ENCODE data around the gene TLCD3B.

Gene TLCD3B

DNA sequence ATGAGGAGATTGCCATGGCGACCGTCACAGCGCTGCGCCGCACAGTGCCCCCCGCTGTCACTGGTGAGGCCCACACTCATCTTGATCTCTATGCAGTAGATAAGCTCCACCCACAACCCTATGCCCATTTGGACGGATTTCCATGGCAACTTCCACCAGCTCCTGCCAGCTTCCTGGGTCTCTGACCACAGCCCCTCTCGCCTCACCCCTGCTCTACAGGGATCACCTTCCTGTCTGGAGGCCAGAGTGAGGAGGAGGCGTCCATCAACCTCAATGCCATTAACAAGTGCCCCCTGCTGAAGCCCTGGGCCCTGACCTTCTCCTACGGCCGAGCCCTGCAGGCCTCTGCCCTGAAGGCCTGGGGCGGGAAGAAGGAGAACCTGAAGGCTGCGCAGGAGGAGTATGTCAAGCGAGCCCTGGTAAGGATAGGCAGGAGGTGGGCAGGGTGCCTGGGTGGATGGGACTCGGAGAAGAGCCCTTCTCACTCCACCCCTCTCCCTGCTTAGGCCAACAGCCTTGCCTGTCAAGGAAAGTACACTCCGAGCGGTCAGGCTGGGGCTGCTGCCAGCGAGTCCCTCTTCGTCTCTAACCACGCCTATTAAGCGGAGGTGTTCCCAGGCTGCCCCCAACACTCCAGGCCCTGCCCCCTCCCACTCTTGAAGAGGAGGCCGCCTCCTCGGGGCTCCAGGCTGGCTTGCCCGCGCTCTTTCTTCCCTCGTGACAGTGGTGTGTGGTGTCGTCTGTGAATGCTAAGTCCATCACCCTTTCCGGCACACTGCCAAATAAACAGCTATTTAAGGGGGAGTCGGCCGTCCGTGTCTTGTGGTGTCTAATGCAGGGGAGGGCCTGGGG, 38.8 kb upstream of the TLCD3B start:
- H3K4me3 ChIP-seq = no peak overlapping the region
- no peak for DNase-seq (ENCODE audit: low read depth, low spot score)
- no peak overlapping the region for H3K9ac ChIP-seq (ENCODE audit: insufficient read length)
- no peaks in the 10 kb centered on the region for H3K9me3 ChIP-seq (ENCODE audit: low read depth, low read length)
- H3K27ac ChIP-seq = no peak overlapping the region
- no peak for TF ChIP-seq EZH2 (IDR thresholded peaks at IDR 0.05)
- no peak for TF ChIP-seq FOXP2 (optimal IDR thresholded peaks at IDR 0.05; ENCODE audit: control extremely low read depth, extremely low read length, insufficient read depth)
- TF ChIP-seq POLR2AphosphoS5 (IDR thresholded peaks at IDR 0.05; ENCODE audit: borderline replicate concordance, low read depth, low read length) = no peak; the same call in 1 of the 2 replicates
- peaks cover 59% of the 10 kb centered on the region for H3K36me3 ChIP-seq (ENCODE audit: insufficient read depth, low read length)

DNA sequence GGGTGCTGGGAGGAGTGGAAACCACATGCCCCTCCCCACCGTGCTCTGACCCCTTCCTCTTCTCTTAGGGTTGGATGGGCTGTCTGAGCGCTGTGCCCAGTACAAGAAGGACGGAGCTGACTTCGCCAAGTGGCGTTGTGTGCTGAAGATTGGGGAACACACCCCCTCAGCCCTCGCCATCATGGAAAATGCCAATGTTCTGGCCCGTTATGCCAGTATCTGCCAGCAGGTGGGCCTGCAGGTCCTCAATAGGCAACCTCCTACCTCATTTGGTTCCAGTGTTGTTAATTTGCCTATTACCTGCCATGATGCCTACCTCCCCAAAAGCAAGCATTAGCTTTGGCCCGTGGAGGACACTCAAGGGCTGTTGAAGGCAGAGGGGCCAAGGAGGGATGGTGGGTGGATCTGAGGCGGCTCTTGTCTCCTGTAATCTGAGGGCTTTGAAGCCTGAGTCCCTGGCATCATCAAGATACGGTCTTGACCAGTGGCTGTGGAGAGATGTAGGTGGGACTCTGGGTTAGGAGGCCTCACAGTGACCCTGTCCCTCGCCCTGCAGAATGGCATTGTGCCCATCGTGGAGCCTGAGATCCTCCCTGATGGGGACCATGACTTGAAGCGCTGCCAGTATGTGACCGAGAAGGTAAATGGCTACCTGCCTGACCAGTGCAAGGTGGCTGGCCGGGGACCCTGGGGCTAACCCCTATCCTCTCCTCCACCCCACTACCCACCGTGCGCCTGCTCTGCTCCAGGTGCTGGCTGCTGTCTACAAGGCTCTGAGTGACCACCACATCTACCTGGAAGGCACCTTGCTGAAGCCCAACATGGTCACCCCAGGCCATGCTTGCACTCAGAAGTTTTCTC, 37.9 kb upstream of the TLCD3B start:
- Histone ChIP-seq H3K27ac (no peak overlapping the region), H3K4me3 (no peak overlapping the region)
- no peak for DNase-seq (ENCODE audit: low read depth, low spot score)

GRCh38 chr16:30068333-30068732, 37.3 kb upstream of the TLCD3B start:
- H3K27ac ChIP-seq = no peak overlapping the region
- DNase-seq (ENCODE audit: low read depth, low spot score) = no peak
- H3K9ac ChIP-seq (ENCODE audit: insufficient read length) = no peak overlapping the region
- H3K4me3 ChIP-seq = no peak overlapping the region
- peaks cover 59% of the 10 kb centered on the region for H3K36me3 ChIP-seq (ENCODE audit: insufficient read depth, low read length)
- no peaks in the 10 kb centered on the region for H3K9me3 ChIP-seq (ENCODE audit: low read depth, low read length)
- no peak for TF ChIP-seq FOXP2 (optimal IDR thresholded peaks at IDR 0.05; ENCODE audit: control extremely low read depth, extremely low read length, insufficient read depth)
- TF ChIP-seq EZH2 (IDR thresholded peaks at IDR 0.05) = no peak
- no peak for TF ChIP-seq POLR2AphosphoS5 (IDR thresholded peaks at IDR 0.05; ENCODE audit: borderline replicate concordance, low read depth, low read length)

More for the DNA sequence above, 37.9 kb upstream of the TLCD3B start:
- TF ChIP-seq EZH2 (IDR thresholded peaks at IDR 0.05) (no peak), POLR2AphosphoS5 (IDR thresholded peaks at IDR 0.05; ENCODE audit: borderline replicate concordance, low read depth, low read length) (no peak; the same call in 1 of the 2 replicates), FOXP2 (optimal IDR thresholded peaks at IDR 0.05; ENCODE audit: control extremely low read depth, extremely low read length, insufficient read depth) (no peak)
- Histone ChIP-seq H3K9me3 (ENCODE audit: low read depth, low read length) (no peaks in the 10 kb centered on the region), H3K9ac (ENCODE audit: insufficient read length) (no peak overlapping the region), H3K36me3 (ENCODE audit: insufficient read depth, low read length) (peaks cover 59% of the 10 kb centered on the region)

GRCh38 chr16:30067584-30067916, 36.5 kb upstream of the TLCD3B start:
- TF ChIP-seq FOXP2 (optimal IDR thresholded peaks at IDR 0.05; ENCODE audit: control extremely low read depth, extremely low read length, insufficient read depth) (no peak), POLR2AphosphoS5 (IDR thresholded peaks at IDR 0.05; ENCODE audit: borderline replicate concordance, low read depth, low read length) (0 out of 2 replicates have a peak, but pooled peaks have one; percentile 24), EZH2 (IDR thresholded peaks at IDR 0.05) (no peak)
- DNase-seq (ENCODE audit: low read depth, low spot score) = no peak
- H3K4me3 ChIP-seq = peak overlapping the region; percentile 94
- peaks cover 59% of the 10 kb centered on the region for H3K36me3 ChIP-seq (ENCODE audit: insufficient read depth, low read length)
- H3K27ac ChIP-seq = 0 out of 2 replicates have a peak overlapping the region, but pooled peaks have one; percentile 21
- peak overlapping the region; percentile 94 for H3K9ac ChIP-seq (ENCODE audit: insufficient read length)
- H3K9me3 ChIP-seq (ENCODE audit: low read depth, low read length) = no peaks in the 10 kb centered on the region

DNA sequence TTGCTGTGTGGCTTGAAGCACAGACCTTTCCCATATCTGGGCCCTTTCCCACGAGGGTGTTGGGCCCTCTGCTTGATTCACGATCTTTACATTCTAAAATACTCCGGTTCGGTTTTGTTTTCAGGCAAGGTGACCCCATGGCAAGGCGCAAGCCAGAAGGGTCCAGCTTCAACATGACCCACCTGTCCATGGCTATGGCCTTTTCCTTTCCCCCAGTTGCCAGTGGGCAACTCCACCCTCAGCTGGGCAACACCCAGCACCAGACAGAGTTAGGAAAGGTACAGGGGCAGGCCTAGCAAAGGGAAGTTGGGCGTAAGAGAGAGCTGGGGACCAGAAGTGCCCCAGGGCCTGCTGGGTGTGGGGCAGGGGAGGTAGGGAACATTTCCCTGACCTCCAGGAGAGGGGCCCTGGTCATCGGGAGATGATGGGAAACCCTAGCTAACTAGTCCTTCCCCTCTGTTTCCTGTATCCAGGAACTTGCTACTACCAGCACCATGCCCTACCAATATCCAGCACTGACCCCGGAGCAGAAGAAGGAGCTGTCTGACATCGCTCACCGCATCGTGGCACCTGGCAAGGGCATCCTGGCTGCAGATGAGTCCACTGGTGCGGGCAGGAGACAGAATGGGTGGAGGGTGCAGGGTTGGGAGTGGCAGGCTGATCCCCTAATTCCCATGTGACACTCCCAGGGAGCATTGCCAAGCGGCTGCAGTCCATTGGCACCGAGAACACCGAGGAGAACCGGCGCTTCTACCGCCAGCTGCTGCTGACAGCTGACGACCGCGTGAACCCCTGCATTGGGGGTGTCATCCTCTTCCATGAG, 35.9 kb upstream of the TLCD3B start:
- H3K9ac ChIP-seq (ENCODE audit: insufficient read length) = peak overlapping the region; percentile 94
- H3K27ac ChIP-seq = peak overlapping the region; percentile 78
- no peaks in the 10 kb centered on the region for H3K9me3 ChIP-seq (ENCODE audit: low read depth, low read length)
- TF ChIP-seq EZH2 (IDR thresholded peaks at IDR 0.05) (no peak), POLR2AphosphoS5 (IDR thresholded peaks at IDR 0.05; ENCODE audit: borderline replicate concordance, low read depth, low read length) (no peak; the same call in 1 of the 2 replicates), FOXP2 (optimal IDR thresholded peaks at IDR 0.05; ENCODE audit: control extremely low read depth, extremely low read length, insufficient read depth) (no peak)
- peaks cover 55% of the 10 kb centered on the region for H3K36me3 ChIP-seq (ENCODE audit: insufficient read depth, low read length)
- peak overlapping the region; percentile 94 for H3K4me3 ChIP-seq
- no peak for DNase-seq (ENCODE audit: low read depth, low spot score)

GRCh38 chr16:30065943-30066760, 35.1 kb upstream of the TLCD3B start:
- Histone ChIP-seq H3K9ac (ENCODE audit: insufficient read length) (peak overlapping the region; percentile 94), H3K27ac (peak overlapping the region; percentile 78), H3K9me3 (ENCODE audit: low read depth, low read length) (no peaks in the 10 kb centered on the region), H3K4me3 (peak overlapping the region; percentile 94), H3K36me3 (ENCODE audit: insufficient read depth, low read length) (peaks cover 47% of the 10 kb centered on the region)
- TF ChIP-seq FOXP2 (optimal IDR thresholded peaks at IDR 0.05; ENCODE audit: control extremely low read depth, extremely low read length, insufficient read depth) = no peak
- TF ChIP-seq POLR2AphosphoS5 (IDR thresholded peaks at IDR 0.05; ENCODE audit: borderline replicate concordance, low read depth, low read length) = no peak
- no peak for TF ChIP-seq EZH2 (IDR thresholded peaks at IDR 0.05)
- DNase-seq (ENCODE audit: low read depth, low spot score) = no peak

Data from SK-N-MC (cell line).